HCT116 (cell line): ENCODE results near the gene TMEM125.

ENCODE experiments used
- CEBPB ChIP-seq: IDR thresholded peaks from 2 replicates; pipeline ENCODE4 v1.6.1; 2012; ENCODE audit warnings: low read depth
- ELF1 ChIP-seq: IDR thresholded peaks from 2 replicates; pipeline ENCODE4 v1.6.1; 2012; ENCODE audit warnings: low read depth, borderline replicate concordance
- EZH2 ChIP-seq: fragments of 200-600 bp; sonication (generic); IDR thresholded peaks from 2 replicates; pipeline ENCODE4 v1.6.1; 2017; ENCODE audit warnings: antibody characterized with exemption, mixed run types
- JUND ChIP-seq: IDR thresholded peaks from 2 replicates; pipeline ENCODE4 v1.6.1; 2012
- POLR2A ChIP-seq: IDR thresholded peaks from 2 replicates; pipeline ENCODE4 v1.7.0; 2011; ENCODE audit warnings: borderline replicate concordance; ENCODE audit not compliant: insufficient read depth, insufficient read length; ENCODE audit errors: extremely low read depth
- POLR2AphosphoS5 ChIP-seq: IDR thresholded peaks from 2 replicates; pipeline ENCODE4 v1.6.1; 2011; ENCODE audit warnings: mild to moderate bottlenecking, low read depth, low read length, moderate library complexity
- RAD21 ChIP-seq: IDR thresholded peaks from 2 replicates; pipeline ENCODE4 v1.6.1; 2012; ENCODE audit warnings: low read depth, mild to moderate bottlenecking
- SIN3A ChIP-seq: IDR thresholded peaks from 2 replicates; pipeline ENCODE4 v1.6.1; 2012; ENCODE audit warnings: low read depth
- SRF ChIP-seq: IDR thresholded peaks from 2 replicates; pipeline ENCODE4 v1.6.1; 2012; ENCODE audit warnings: low read depth
- ZNF274 ChIP-seq: fragments of 200-500 bp; sonication (Bioruptor generic); IDR thresholded peaks from 2 replicates; pipeline ENCODE4 v1.6.1; 2014; ENCODE audit warnings: mild to moderate bottlenecking, low read depth, low read length, inconsistent platforms
- TF ChIP-seq, protein P1 (sequence below): IDR thresholded peaks from 2 replicates; pipeline ENCODE4 v1.6.1; 2012
- TF ChIP-seq, protein P2 (sequence below), 3 experiments: fragments of 200-600 bp in 1 of 3; sonication (generic) in 1 of 3; IDR thresholded peaks in 2 of 3; conservative IDR thresholded peaks in 1 of 3; 2 replicates each; pipeline ENCODE4 v1.5.1; 2012 to 2017; ENCODE audit warnings: low read depth in 2 of 3, low read length in 2 of 3, antibody characterized with exemption in 1 of 3, borderline replicate concordance in 1 of 3, control low read depth in 1 of 3, mild to moderate bottlenecking in 1 of 3, mixed read lengths in 1 of 3, mixed run types in 1 of 3, moderate library complexity in 1 of 3; ENCODE audit not compliant: insufficient read depth in 1 of 3
- TF ChIP-seq, protein P3 (sequence below): IDR thresholded peaks from 2 replicates; pipeline ENCODE4 v1.6.1; 2012; ENCODE audit warnings: low read depth
- TF ChIP-seq, protein P4 (sequence below): IDR thresholded peaks from 2 replicates; pipeline ENCODE4 v1.6.1; 2011; ENCODE audit warnings: mild to moderate bottlenecking, low read length, moderate library complexity; ENCODE audit not compliant: insufficient replicate concordance; ENCODE audit errors: extremely low read depth

DNA sequence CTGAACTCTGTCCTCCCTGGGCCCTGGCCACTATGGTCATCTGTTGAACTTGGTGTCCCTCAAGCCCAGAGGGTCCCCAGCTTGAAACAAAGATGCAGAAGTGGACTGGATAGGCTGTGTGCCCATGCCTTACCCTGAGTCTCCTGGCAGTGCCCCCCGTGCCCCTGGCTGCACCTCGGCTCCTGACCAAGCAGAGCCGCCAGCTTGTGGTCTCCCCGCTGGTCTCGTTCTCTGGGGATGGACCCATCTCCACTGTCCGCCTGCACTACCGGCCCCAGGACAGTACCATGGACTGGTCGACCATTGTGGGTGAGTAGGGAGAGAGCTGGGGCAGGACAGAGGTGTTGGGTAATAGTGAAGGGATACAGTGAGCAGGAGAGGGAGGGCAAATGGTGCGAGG is 41.7 kb downstream of the TMEM125 start:
- TF ChIP-seq EZH2 = no peak
- TF ChIP-seq JUND = no peak
- TF ChIP-seq, protein P1, sequence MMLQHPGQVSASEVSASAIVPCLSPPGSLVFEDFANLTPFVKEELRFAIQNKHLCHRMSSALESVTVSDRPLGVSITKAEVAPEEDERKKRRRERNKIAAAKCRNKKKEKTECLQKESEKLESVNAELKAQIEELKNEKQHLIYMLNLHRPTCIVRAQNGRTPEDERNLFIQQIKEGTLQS = no peak
- no peak for TF ChIP-seq POLR2A
- TF ChIP-seq, protein P2, sequence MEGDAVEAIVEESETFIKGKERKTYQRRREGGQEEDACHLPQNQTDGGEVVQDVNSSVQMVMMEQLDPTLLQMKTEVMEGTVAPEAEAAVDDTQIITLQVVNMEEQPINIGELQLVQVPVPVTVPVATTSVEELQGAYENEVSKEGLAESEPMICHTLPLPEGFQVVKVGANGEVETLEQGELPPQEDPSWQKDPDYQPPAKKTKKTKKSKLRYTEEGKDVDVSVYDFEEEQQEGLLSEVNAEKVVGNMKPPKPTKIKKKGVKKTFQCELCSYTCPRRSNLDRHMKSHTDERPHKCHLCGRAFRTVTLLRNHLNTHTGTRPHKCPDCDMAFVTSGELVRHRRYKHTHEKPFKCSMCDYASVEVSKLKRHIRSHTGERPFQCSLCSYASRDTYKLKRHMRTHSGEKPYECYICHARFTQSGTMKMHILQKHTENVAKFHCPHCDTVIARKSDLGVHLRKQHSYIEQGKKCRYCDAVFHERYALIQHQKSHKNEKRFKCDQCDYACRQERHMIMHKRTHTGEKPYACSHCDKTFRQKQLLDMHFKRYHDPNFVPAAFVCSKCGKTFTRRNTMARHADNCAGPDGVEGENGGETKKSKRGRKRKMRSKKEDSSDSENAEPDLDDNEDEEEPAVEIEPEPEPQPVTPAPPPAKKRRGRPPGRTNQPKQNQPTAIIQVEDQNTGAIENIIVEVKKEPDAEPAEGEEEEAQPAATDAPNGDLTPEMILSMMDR (IDR thresholded peaks at IDR 0.05 in 2 of 3, conservative IDR thresholded peaks at IDR 0.05 in 1 of 3; ENCODE audit: borderline replicate concordance in 1 of 3, insufficient read depth in 1 of 3, low read depth in 2 of 3, low read length in 2 of 3) = no peak
- TF ChIP-seq ELF1 = no peak
- TF ChIP-seq POLR2AphosphoS5 = no peak
- TF ChIP-seq, protein P3, sequence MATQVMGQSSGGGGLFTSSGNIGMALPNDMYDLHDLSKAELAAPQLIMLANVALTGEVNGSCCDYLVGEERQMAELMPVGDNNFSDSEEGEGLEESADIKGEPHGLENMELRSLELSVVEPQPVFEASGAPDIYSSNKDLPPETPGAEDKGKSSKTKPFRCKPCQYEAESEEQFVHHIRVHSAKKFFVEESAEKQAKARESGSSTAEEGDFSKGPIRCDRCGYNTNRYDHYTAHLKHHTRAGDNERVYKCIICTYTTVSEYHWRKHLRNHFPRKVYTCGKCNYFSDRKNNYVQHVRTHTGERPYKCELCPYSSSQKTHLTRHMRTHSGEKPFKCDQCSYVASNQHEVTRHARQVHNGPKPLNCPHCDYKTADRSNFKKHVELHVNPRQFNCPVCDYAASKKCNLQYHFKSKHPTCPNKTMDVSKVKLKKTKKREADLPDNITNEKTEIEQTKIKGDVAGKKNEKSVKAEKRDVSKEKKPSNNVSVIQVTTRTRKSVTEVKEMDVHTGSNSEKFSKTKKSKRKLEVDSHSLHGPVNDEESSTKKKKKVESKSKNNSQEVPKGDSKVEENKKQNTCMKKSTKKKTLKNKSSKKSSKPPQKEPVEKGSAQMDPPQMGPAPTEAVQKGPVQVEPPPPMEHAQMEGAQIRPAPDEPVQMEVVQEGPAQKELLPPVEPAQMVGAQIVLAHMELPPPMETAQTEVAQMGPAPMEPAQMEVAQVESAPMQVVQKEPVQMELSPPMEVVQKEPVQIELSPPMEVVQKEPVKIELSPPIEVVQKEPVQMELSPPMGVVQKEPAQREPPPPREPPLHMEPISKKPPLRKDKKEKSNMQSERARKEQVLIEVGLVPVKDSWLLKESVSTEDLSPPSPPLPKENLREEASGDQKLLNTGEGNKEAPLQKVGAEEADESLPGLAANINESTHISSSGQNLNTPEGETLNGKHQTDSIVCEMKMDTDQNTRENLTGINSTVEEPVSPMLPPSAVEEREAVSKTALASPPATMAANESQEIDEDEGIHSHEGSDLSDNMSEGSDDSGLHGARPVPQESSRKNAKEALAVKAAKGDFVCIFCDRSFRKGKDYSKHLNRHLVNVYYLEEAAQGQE = no peak
- no peak for TF ChIP-seq SIN3A
- TF ChIP-seq, protein P4, sequence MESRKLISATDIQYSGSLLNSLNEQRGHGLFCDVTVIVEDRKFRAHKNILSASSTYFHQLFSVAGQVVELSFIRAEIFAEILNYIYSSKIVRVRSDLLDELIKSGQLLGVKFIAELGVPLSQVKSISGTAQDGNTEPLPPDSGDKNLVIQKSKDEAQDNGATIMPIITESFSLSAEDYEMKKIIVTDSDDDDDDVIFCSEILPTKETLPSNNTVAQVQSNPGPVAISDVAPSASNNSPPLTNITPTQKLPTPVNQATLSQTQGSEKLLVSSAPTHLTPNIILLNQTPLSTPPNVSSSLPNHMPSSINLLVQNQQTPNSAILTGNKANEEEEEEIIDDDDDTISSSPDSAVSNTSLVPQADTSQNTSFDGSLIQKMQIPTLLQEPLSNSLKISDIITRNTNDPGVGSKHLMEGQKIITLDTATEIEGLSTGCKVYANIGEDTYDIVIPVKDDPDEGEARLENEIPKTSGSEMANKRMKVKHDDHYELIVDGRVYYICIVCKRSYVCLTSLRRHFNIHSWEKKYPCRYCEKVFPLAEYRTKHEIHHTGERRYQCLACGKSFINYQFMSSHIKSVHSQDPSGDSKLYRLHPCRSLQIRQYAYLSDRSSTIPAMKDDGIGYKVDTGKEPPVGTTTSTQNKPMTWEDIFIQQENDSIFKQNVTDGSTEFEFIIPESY = no peak
- TF ChIP-seq CEBPB = no peak
- TF ChIP-seq ZNF274 = no peak
- TF ChIP-seq RAD21 = no peak
- no peak for TF ChIP-seq SRF
